ENCODE measurements around the gene GPX8. TPM values are rescaled to one million over a fixed set of nuclear protein-coding genes. Genes with fewer than 3 reads are reported as not detected.
A peak's percentile ranks its signal among the peaks of the same experiment; 100 is the strongest.

Gene GPX8, protein sequence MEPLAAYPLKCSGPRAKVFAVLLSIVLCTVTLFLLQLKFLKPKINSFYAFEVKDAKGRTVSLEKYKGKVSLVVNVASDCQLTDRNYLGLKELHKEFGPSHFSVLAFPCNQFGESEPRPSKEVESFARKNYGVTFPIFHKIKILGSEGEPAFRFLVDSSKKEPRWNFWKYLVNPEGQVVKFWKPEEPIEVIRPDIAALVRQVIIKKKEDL
- polyA plus RNA-seq (ENCODE audit: insufficient read length in 4 of 4) = 10 to 100 TPM; 81.9 to 95.1 (median 85.3) TPM

DNA sequence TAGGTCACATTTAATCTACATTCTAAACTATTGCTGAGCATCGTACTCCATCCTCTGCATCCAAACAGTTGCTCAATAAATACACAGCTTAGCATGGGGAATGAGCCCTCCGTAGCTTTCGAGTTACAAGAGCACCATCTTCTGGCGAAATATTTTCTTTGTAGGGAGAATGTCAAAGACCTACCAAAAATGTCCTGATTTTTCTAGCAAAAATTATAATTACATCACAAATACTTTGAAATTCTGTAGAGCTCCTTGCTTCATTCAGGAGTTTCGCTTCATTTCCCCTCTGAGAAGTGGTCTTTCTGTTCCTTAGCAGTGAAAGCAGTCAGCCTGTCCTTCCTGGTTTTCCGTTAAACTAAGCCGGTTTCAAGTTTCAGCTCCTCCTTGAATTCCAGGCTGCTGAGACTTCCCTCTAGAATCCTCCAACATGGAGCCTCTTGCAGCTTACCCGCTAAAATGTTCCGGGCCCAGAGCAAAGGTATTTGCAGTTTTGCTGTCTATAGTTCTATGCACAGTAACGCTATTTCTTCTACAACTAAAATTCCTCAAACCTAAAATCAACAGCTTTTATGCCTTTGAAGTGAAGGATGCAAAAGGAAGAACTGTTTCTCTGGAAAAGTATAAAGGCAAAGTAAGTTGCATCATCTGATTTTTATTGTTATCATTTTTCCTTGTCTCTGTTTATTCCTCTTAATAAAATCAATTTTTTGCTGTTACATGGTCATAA, at the start of gene GPX8:
TSS of gene GPX8 (plus strand) at position 409 of the 730 bp plus-strand sequence. CDS start at position 431, 22 bp downstream.
- peak; percentile 70 to 87 (median 76) for DNase-seq (ENCODE audit: low read depth in 4 of 4, low spot score in 3 of 4)

DNA sequence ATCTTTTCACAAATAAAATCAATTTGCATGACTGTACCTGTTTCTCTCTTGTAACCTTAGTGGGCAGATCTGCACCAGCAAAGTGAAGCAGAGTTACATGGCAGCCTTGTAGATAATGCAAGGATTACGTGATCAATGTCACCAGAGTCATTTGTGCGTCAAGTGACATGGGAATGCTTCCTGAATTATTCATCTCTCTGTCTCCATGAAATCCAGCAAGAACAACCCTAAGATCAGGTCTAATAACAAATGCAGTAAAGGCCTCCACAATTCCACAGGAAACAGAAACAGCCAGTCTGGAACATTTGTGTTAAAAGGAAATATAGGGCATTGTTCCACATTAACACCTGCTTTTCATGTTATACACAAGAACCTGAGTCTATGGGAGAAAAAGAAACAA, 49.8 kb upstream of the GPX8 start:
- no peak for DNase-seq (ENCODE audit: low read depth in 4 of 4, low spot score in 3 of 4)

DNA sequence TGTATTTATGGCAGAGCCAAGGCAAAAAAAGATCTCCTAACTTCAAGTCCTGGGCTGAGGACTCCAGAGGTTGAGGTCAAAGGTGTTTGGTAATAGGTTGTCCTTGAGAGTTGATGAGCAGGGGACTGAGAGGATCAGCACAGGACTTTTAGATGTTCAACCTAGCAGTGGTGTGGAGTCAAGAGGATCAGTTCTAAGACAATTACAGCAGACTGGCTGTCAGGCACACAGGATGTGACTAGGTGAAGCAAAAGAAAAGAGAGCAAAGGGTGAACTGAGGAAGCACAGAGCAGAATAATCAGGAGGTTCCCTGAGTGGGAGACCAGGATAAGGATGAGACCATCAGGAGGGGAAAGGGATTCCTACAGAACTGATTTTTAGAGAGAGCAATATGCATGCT, 46.6 kb upstream of the GPX8 start:
- no peak for DNase-seq (ENCODE audit: low read depth in 4 of 4, low spot score in 3 of 4)

DNA sequence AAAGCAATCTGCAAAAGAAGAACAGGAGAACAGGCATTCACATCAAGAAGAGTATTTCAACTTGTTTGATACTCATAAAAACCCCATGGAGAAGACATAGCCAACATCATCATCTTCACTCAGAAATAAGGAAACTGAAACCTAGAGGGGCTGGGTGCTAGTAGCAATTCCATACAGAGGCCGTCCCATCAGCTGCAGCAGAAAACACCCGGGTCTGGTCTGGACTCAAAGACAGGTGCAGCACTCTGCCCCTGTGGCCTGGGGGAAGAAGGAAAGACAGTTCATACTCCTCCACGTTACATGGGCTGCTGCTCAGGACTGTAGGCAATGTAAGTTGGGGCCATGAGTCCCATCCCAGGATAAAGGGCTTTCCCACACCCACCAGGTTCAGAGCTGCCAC, 45.9 kb upstream of the GPX8 start:
- DNase-seq (ENCODE audit: low read depth in 4 of 4, low spot score in 3 of 4) = no peak

DNA sequence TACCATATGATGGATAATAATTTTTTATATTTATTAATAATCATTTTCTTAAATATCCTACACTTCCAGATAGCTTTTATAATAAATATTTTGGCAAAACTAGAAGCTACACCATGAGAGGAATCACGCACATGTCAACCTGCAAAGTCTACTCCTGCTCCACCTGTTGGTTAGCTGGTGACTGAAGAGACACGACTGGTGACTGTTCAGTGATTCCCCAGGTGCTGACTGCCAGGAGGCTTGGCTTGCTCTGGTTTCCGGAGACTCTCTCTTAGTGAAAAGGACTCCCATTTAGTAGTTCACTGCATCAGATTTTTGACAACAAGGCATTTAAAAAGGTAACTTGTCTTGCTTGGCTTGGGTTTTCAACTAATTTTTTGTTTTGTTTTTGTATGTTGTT, 36.6 kb upstream of the GPX8 start:
- DNase-seq (ENCODE audit: low read depth in 4 of 4, low spot score in 3 of 4) = no peak

DNA sequence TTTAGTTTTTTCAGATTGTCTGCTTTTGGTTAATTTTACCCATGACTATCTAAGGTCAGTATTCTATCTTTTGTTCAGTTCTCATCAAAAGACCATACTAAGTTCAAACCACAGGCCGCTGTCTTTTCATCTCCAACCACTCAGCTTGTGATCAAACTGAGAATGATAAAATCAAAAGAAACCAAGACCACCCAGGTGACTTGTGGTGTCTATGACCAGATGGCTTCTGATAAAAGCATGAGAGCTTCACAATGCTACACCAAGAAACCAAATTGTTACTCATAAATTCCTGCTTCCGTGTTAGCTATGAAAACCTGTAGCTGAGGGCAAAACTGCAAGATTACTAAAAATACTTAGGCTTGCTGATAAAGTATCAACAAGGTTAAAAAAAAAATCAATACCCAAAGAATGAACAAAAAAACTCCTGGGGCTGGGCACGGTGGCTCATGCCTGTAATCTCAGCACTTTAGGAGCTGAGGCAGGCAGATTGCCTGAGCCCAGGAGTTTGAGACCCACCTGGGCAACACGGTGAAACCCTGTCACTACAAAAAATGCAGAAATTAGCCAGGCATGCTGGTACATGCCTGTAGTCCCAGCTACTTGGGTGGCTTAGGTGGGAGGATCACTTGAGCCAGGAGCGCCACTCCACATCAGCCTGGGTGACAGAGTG, 25.8 kb upstream of the GPX8 start:
- no peak for DNase-seq (ENCODE audit: low read depth in 4 of 4, low spot score in 3 of 4)

DNA sequence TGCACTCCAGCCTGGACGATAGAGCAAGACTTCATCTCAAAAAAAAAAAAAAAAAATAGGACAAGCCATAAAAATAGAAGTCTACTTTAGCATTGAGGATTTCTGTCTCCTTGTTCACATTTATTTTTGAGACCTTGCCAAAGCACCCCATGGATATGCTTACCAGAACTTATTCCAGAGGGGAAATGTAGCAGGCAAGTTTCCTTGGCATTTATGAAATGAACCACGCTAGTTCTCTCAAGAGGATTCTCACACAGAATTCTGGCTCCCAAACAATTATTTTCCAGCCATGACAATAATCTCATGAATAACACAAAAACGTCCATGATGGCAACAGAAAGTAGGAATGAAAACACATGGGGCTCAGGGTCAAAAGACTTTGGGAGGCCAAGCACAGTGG, 23.4 kb upstream of the GPX8 start:
- DNase-seq (ENCODE audit: low read depth in 4 of 4, low spot score in 3 of 4) = no peak

DNA sequence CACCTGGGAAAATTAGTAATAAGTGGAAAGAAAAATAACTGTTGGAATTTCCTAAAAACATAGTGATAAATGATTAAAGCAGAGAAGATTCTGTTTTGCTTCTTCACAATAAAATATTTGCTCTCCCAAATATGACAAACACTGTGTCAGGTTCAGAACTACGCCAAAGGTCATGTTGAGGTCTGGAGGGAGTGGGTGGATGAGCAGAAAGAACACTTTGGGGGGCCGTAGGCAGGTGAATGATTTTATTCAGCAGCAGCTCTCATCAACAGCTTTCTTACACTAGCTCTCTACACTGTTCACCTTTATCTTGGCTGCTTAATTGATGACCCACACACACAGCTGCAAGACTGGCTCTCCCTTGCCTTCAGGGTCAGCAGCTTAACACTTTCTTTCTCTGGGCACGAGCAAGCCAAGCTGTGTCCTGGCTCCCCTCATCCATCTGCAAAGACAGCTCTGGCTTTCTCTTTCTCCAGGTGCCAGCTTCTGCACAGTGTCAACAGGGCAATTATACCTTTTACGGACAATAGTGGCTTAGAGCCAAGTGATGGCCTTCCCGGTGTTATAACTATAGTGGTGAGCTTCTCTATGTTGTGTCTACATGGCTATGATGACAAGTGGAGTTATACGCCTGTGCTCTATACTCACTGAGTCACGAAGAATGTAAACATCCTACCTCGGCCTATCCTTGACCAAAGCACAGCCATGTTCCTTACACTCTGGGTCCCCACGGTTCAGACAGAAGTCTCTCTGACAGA, 18.9 kb upstream of the GPX8 start:
- DNase-seq (ENCODE audit: low read depth in 4 of 4, low spot score in 3 of 4) = no peak

DNA sequence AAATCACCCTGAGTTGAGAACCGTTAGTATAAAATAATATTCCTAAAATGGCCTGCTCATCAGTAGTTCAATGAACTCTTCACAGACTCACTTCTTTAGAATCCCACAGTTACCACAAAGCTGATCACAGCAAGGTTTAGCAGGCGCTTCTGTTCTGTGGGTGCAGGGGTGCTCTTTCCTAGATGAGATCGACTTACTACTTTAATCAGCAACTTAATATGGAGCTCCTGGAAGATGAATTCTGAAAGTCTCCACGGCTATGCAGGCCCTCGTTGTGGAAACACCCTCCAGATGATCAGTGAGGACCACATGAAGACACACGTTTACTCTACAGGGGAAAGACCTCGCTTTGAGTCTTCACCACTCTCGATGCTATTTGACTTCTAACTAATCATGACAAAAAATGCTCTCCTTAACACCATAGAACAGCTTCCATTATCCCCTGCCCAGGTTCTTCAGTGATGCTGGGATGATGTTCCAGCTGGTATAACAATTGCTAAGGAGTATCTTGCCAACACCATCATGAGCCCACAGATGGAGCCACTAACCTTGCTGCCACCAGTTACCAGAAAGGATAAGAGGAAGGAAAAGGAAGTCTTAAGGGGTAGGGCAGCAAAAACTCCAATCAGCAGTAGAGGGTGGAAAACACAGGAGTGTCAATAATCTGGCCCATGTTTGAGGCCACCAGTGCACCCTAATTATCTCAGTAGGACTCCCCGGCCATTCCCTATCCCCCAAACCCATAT, 17.9 kb upstream of the GPX8 start:
- no peak for DNase-seq (ENCODE audit: low read depth in 4 of 4, low spot score in 3 of 4)

DNA sequence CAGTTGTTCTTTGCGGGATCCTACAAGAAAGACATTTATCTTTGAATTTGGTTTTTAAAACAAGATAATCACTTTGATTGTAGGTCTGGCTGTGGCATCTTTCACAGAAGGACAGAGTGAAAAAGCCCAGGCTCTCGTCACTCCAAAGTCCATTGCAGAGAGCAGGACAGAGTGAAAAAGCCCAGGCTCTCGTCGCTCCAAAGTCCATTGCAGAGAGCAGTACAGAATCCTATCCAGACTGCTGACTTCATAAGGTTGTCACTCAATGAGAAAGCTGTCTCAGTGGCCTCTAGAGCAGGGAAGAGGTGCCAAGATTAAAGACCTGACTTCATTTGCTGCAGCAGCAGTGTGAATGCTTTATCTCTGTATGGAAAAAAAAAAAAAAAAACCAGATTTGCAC, 16.3 kb upstream of the GPX8 start:
- no peak for DNase-seq (ENCODE audit: low read depth in 4 of 4, low spot score in 3 of 4)

DNA sequence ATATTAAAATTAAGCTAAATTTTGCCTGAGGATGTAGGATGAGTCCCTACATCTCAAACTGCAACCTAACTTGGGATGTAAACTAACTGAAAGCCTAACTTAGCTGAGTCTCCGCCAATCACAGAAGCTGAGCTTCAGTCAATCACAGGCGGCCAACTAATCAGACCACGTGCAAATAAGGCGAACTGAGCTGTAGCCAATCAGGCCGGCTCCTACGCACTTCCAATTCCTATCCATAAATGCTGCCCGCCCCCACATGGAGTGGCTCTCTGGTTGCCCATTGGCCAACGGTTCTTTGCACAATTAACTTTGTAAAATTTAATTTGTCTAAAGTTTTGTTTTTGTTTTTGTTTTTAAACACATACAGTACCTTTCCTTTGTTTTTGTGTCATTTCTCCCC, 13.9 kb upstream of the GPX8 start:
- DNase-seq (ENCODE audit: low read depth in 4 of 4, low spot score in 3 of 4) = no peak

DNA sequence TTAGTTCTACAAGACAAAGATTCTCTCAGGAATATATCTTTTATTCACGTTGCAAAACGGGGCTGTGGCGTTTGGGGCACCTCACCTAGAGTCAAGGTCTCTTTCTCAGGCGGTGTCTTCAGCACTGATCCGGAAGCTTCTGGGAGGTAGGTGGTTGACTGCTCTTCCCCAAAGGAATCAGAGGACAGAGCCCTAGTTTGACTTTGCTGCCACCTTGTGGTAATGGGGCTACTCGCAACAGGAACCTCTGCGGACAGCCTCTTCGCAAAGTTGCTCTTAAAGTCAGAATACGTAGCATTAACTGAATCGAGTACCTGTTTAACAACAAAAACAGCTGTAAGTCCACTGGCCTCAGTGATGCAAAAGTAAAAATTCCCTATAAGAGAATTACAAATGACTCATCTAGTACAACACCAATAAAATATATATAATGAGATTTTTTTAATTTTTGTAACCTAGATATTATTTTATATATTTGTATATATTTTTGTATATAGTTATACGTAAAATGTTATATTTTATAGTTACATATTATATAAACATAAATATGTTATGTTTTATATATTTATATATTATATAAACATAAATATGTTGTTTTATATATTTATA, 13.3 kb upstream of the GPX8 start:
- peak; percentile 73 to 81 (median 80) for DNase-seq (ENCODE audit: low read depth in 4 of 4, low spot score in 3 of 4)

DNA sequence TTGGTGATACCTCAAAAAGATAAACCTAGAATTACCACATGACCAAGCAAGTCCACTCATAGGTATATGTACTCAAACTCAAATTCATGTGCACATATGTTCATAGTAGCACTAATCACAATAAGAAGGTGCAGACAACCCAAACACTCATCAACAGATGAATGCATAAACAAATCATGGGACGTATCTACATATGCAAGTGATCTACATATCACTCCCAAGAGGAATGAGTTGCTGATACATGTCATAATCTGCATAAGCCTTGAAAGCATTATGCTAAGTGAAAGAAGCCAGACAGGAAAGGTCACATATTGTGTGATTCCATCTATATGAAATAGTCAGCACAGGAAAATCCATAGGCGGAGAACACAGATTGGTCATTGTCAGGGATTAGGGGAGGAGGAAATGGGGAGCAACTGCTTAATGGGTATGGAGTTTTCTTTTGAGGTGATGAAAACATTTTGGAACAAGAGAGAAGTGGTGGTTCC, 10.6 kb upstream of the GPX8 start:
- DNase-seq (ENCODE audit: low read depth in 4 of 4, low spot score in 3 of 4) = no peak

DNA sequence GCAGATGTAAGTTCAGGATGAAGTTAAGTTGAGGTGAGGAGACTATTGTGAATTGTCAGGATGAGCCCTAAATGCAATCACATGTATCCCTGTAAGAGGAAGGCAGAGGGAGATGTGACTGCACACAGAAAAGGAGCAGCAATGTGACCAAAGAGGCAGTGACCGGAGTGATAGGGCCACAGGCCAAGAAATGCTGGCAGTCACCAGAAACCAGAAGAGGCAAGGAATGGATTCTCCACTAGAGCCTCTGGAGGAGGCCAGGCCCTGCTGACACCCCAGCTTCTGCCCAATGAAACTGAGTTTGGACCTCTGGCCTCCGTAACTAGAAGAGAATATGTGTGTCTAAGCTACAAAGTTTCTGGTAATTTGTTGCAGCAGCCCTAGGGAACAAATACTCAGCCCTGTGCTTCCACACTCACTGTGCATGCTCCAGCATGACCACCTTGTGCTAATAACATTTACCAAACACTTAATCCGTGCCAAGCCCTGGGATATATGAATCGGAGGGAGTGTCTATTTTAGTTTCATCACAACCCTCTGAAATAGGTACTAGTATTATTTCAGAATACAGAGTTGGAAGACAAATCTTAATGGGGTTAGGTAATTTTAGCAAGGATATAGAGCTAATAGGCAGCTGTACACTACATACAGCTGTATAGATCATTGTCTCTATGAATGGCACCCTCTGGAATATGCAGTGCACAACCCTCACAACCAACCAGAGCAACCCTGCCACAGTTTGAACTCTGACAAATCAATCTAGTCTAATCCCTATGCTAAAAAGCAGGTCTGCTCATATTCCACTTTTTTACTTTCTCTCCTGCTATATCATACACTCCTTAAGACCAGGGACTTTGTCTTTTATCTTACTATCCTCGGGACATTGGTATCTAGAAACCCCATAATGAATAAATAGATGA, 7.8 kb upstream of the GPX8 start:
- no peak for DNase-seq (ENCODE audit: low read depth in 4 of 4, low spot score in 3 of 4)

DNA sequence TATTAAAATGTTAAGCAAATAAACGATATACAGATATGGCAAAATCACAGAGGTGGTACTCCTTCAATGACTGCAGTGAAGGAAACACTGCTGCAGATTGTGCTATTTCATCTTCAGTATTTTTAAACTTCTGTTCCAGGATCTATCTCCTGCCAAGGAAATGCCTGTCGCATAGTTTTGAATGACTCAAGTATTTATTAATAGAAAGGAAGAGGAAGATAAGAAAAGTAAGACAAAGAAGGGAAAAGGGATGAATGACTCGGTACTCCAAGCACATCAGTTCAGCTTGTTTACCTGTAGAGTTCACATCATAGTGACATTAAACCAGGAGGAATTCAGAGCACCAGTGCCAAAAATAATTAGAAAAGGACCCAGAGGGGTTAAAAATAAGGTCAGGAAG, 5.1 kb upstream of the GPX8 start:
- no peak for DNase-seq (ENCODE audit: low read depth in 4 of 4, low spot score in 3 of 4)

DNA sequence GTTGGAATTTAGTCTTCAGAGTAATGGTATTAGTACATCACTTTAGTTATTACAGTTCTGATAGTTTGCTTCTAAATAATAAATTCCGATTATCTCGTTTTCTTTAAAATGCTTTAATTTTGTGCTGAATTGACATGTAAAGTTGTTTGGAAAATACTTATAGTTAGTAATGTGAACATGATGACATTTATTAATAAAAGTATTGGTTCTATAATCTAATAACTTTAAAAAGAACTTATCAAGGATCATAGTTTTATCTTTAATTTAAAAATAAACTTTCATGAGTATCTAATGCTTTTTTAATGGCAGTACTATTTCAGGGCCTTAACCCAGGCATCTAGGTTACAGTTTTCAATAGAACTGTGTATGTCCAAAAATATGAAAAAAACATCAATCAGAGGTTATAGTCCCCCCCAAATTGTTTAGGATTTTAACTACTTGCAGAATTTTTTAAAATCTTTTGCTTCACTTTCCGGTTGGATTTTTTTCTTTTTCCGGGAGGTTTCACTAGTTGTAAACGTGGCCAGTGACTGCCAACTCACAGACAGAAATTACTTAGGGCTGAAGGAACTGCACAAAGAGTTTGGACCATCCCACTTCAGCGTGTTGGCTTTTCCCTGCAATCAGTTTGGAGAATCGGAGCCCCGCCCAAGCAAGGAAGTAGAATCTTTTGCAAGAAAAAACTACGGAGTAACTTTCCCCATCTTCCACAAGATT, 680 bp downstream of the GPX8 start:
- peak in 3 of 4 donors; percentile 69 to 85 (median 75) for DNase-seq (ENCODE audit: low read depth in 4 of 4, low spot score in 3 of 4)

DNA sequence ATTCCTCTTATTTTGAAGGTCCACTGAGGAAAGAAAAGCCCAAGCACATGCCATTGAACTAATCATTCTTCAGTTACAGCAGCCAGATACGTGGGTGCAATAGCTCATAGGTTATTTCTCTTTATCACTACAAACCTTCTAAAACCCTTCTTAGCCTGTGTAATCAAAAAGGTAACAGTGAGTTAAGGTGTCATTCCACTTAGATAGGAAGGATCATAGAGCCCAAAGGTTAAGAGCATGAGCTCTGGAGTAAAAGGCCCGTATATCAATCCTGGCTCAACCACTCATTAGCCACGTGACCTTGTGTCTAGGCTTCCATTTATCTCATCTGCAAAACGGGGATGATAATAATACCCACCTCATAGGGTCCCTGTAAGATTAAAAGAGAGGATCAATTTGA, 2.7 kb downstream of the GPX8 start:
- DNase-seq (ENCODE audit: low read depth in 4 of 4, low spot score in 3 of 4) = no peak

DNA sequence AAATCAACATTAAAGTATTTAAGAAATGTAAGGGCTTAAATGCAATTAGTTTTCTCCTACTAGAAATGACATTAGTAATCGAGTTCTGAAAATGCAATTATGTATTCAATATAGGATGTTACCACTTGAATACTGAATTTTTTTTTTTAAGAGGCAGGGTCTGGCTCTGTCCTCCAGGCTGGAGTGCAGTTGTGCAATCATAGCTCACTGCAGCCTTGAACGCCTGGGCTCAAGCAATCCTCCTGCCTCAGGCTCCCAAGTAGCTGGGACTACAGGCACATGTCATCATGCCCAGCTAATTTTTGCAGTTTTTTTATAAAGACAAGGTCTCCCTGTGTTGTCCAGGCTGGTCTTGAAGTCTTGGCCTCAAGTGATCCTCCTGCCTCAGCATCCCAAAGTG, 11.5 kb downstream of the GPX8 start:
- no peak for DNase-seq (ENCODE audit: low read depth in 4 of 4, low spot score in 3 of 4)
